PC-3 (cell line): Measurements from ENCODE around the gene SELENOS.

ENCODE experiments used
- EZH2 ChIP-seq: fragments of 300-600 bp; sonication (generic); IDR thresholded peaks from one replicate; pipeline ENCODE4 v1.6.1; 2017; ENCODE audit warnings: antibody characterized with exemption, mild to moderate bottlenecking, low read length; ENCODE audit not compliant: unreplicated experiment
- TF ChIP-seq, protein P1 (sequence below): fragments of 300-600 bp; sonication (generic); conservative IDR thresholded peaks from 2 replicates; pipeline ENCODE4 v1.5.1; 2017; ENCODE audit warnings: antibody characterized with exemption, low read depth, mild to moderate bottlenecking, low read length

DNA sequence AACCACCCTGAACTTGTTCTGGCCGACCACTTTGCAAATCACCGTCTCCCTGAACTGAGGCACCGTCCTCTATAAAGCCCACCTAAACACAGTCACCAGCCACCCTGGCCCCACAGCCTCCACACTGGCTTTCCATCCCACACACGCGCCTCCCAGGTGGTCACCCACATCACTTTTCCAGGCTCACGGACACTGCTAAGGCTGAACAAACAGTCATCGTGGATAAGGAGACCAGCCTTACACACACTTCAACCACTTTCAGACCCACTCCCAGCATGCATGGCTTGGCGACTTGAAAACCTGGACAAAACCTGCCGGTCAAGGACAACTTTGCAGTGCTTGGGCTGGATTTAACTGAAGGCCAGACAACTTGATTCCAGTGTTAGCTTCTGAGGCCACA lies 33.9 kb downstream of the SELENOS start:
- no peak for TF ChIP-seq EZH2
- TF ChIP-seq, protein P1, sequence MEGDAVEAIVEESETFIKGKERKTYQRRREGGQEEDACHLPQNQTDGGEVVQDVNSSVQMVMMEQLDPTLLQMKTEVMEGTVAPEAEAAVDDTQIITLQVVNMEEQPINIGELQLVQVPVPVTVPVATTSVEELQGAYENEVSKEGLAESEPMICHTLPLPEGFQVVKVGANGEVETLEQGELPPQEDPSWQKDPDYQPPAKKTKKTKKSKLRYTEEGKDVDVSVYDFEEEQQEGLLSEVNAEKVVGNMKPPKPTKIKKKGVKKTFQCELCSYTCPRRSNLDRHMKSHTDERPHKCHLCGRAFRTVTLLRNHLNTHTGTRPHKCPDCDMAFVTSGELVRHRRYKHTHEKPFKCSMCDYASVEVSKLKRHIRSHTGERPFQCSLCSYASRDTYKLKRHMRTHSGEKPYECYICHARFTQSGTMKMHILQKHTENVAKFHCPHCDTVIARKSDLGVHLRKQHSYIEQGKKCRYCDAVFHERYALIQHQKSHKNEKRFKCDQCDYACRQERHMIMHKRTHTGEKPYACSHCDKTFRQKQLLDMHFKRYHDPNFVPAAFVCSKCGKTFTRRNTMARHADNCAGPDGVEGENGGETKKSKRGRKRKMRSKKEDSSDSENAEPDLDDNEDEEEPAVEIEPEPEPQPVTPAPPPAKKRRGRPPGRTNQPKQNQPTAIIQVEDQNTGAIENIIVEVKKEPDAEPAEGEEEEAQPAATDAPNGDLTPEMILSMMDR = no peak
